DOHH2 (cell line): ENCODE results near the gene KLHDC1.

Experiments used
- CTCF ChIP-seq: fragments of 200-600 bp; sonication (generic); IDR thresholded peaks from one replicate; pipeline ENCODE4 v1.5.1; 2014; ENCODE audit warnings: antibody characterized with exemption, mild to moderate bottlenecking, low read depth, low read length; ENCODE audit not compliant: poor library complexity, severe bottlenecking
- EZH2phosphoT487 ChIP-seq: fragments of 200-600 bp; sonication (generic); IDR thresholded peaks from 2 replicates; pipeline ENCODE4 v1.6.1; 2017; ENCODE audit warnings: borderline replicate concordance, mild to moderate bottlenecking, antibody characterized with exemption, low read length, moderate library complexity, mixed read lengths

DNA sequence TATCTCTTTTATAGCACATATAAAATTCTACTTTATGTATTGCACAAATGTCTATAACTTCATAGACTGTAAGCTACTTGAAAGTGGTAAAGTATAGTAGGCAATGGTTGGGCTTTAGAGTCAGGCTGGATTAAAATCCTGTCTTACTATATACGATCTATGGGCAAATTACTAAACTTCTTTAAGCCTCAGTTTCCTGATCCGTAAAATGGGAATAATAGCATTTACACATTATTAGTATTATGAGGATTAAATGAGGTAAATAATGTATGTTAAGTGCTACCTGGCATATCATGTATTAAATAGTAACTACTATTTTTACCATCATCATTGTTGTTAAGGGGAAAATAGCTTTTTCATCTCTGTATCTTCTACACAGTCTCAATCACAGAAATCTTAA is 19.3 kb upstream of the KLHDC1 start:
- TF ChIP-seq CTCF (no peak), EZH2phosphoT487 (no peak)
